A549 (cell line): Measurements from ENCODE around the gene CACNA1C.

Source experiments
- CEBPB ChIP-seq, 2 experiments: fragments of >200 bp in 1 of 2; sonication (Bioruptor Twin) in 1 of 2; formaldehyde crosslinking in 1 of 2; IDR thresholded peaks; 2 replicates each; pipeline ENCODE4 v1.6.1; 2012 to 2016
- CHD2 ChIP-seq: fragments of 150-350 bp; IDR thresholded peaks from 2 replicates; pipeline ENCODE4 v1.6.1; 2014; ENCODE audit warnings: low read length; ENCODE audit not compliant: partially characterized antibody
- EP300 ChIP-seq, 2 experiments: fragments of >200 bp; sonication (Bioruptor Twin); formaldehyde crosslinking; IDR thresholded peaks; 2 replicates in 1 of 2; 3 replicates in 1 of 2; pipeline ENCODE4 v1.6.1; 2016 to 2017
- GATA3 ChIP-seq: IDR thresholded peaks from 2 replicates; pipeline ENCODE4 v1.6.1; 2012; ENCODE audit warnings: borderline replicate concordance
- HOXB13 ChIP-seq: fragments of 250-450 bp; sonication (Bioruptor Pico); IDR thresholded peaks from 2 replicates; pipeline ENCODE4 v1.5.0; 2020; ENCODE audit warnings: low read depth, mild to moderate bottlenecking, moderate library complexity
- JUN ChIP-seq, 2 experiments: fragments of >200 bp; sonication (Bioruptor Twin); formaldehyde crosslinking; IDR thresholded peaks; 2 replicates in 1 of 2; 3 replicates in 1 of 2; pipeline ENCODE4 v1.6.1; 2016 to 2017
- MAFK ChIP-seq: fragments of 450-650 bp; IDR thresholded peaks from 2 replicates; pipeline ENCODE4 v1.6.1; 2014; ENCODE audit not compliant: partially characterized antibody
- POLR2A ChIP-seq: IDR thresholded peaks from 2 replicates; pipeline ENCODE4 v1.6.1; 2012; ENCODE audit warnings: mild to moderate bottlenecking, low read length
- SREBF2 ChIP-seq: fragments of 450-650 bp; IDR thresholded peaks from 2 replicates; pipeline ENCODE4 v1.6.1; 2014; ENCODE audit warnings: mild to moderate bottlenecking, moderate library complexity
- ZFP36 ChIP-seq: fragments of 450-650 bp; IDR thresholded peaks from 2 replicates; pipeline ENCODE4 v1.6.1; 2014; ENCODE audit warnings: borderline replicate concordance; ENCODE audit not compliant: partially characterized antibody
- TF ChIP-seq, protein P1 (sequence below): fragments of >200 bp; sonication (Bioruptor Twin); formaldehyde crosslinking; IDR thresholded peaks from 3 replicates; pipeline ENCODE4 v1.5.1; 2016
- TF ChIP-seq, protein P2 (sequence below): fragments of 450-650 bp; IDR thresholded peaks from 2 replicates; pipeline ENCODE4 v1.6.1; 2014; ENCODE audit warnings: antibody characterized with exemption

DNA sequence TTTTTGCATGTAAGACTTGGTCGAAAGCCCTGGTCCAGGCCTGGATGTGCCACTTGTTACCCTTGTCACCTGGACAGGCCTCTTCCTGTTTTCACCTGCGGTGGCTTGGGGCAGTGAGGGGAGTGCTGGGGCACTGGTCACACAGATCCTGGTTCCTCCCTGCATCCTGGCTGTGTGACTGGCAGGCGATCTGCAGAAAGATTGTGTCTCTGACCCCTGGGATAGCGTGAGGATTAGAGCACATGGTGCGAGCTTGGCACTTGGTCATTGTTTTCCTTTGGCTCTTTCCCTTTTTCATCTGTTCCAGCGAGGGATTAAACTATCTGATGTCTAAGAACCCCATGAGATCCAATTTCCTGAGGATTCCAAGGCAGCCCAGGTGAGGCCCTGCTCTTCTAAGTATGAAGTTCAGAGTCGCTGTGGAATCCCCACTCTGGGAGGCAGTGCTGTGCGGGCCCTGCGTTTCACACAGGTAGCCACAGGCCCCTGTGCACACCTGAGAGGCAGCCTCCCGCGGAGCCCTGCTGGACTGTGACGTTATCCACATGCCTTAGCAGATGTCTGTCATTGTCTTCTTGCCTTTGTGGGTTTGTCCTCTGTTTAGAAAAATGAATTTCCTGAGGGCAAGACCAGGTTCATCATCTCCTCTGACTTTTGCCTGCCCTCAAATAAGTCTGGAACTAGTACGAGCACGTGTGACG lies 288.4 kb downstream of the CACNA1C start:
- TF ChIP-seq POLR2A = no peak
- TF ChIP-seq, protein P1, sequence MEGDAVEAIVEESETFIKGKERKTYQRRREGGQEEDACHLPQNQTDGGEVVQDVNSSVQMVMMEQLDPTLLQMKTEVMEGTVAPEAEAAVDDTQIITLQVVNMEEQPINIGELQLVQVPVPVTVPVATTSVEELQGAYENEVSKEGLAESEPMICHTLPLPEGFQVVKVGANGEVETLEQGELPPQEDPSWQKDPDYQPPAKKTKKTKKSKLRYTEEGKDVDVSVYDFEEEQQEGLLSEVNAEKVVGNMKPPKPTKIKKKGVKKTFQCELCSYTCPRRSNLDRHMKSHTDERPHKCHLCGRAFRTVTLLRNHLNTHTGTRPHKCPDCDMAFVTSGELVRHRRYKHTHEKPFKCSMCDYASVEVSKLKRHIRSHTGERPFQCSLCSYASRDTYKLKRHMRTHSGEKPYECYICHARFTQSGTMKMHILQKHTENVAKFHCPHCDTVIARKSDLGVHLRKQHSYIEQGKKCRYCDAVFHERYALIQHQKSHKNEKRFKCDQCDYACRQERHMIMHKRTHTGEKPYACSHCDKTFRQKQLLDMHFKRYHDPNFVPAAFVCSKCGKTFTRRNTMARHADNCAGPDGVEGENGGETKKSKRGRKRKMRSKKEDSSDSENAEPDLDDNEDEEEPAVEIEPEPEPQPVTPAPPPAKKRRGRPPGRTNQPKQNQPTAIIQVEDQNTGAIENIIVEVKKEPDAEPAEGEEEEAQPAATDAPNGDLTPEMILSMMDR = no peak
- no peak for TF ChIP-seq GATA3
- TF ChIP-seq CHD2 = no peak
- TF ChIP-seq EP300 (IDR thresholded peaks at IDR 0.05) = no peak
- no peak for TF ChIP-seq CEBPB (IDR thresholded peaks at IDR 0.05)
- TF ChIP-seq HOXB13 (CRISPR knock-in tag) = no peak
- TF ChIP-seq ZFP36 = no peak
- no peak for TF ChIP-seq JUN (IDR thresholded peaks at IDR 0.05)
- TF ChIP-seq MAFK = no peak
- TF ChIP-seq, protein P2, sequence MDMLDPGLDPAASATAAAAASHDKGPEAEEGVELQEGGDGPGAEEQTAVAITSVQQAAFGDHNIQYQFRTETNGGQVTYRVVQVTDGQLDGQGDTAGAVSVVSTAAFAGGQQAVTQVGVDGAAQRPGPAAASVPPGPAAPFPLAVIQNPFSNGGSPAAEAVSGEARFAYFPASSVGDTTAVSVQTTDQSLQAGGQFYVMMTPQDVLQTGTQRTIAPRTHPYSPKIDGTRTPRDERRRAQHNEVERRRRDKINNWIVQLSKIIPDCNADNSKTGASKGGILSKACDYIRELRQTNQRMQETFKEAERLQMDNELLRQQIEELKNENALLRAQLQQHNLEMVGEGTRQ = no peak
- no peak for TF ChIP-seq SREBF2
